HepG2 (cell line): Measurements from ENCODE around the gene WASHC4. TPM values are rescaled to one million over a fixed set of nuclear protein-coding genes. Genes with fewer than 3 reads are reported as not detected.
A peak's percentile ranks its signal among the peaks of the same experiment; 100 is the strongest.

Source experiments
- FOXA3 ChIP-seq: IDR thresholded peaks from 2 replicates; pipeline ENCODE4 v1.6.1; 2016; ENCODE audit warnings: missing genetic modification reagents, missing compliant biosample characterization
- NAIF1 ChIP-seq: sonication (generic); formaldehyde crosslinking; IDR thresholded peaks from 2 replicates; pipeline ENCODE4 v1.5.0; 2020; ENCODE audit warnings: mild to moderate bottlenecking, missing genetic modification reagents, borderline replicate concordance
- NONO ChIP-seq, 2 experiments: fragments of 450-650 bp in 1 of 2; sonication (generic) in 1 of 2; formaldehyde crosslinking in 1 of 2; IDR thresholded peaks in 1 of 2; conservative IDR thresholded peaks in 1 of 2; 2 replicates each; pipeline versions ENCODE4 v1.6.1 to v1.8.0; 2017 to 2022; ENCODE audit warnings: mild to moderate bottlenecking in 1 of 2, missing genetic modification reagents in 1 of 2, moderate library complexity in 1 of 2
- SOX13 ChIP-seq, 3 experiments: fragments of 450-650 bp in 1 of 3; sonication (generic) in 1 of 3; formaldehyde crosslinking in 1 of 3; IDR thresholded peaks in 2 of 3; conservative IDR thresholded peaks in 1 of 3; 2 replicates each; pipeline versions ENCODE4 v1.5.0 to v1.6.1; 2016 to 2020; ENCODE audit warnings: antibody characterized with exemption in 1 of 3, mild to moderate bottlenecking in 1 of 3, missing compliant biosample characterization in 1 of 3, missing genetic modification reagents in 1 of 3, moderate library complexity in 1 of 3
- SYNCRIP ChIP-seq: fragments of 200-400 bp; formaldehyde crosslinking; IDR thresholded peaks from 2 replicates; pipeline ENCODE4 v1.6.1; 2018; ENCODE audit warnings: mild to moderate bottlenecking, low read depth, low read length; ENCODE audit not compliant: insufficient read depth
- ZKSCAN5 ChIP-seq: sonication (generic); formaldehyde crosslinking; IDR thresholded peaks from 2 replicates; pipeline ENCODE4 v1.5.1; 2020; ENCODE audit warnings: mild to moderate bottlenecking, missing genetic modification reagents
- ZNF180 ChIP-seq: sonication (generic); formaldehyde crosslinking; IDR thresholded peaks from 2 replicates; pipeline ENCODE4 v1.4.0; 2020; ENCODE audit warnings: low read depth, missing genetic modification reagents, borderline replicate concordance
- ZNF296 ChIP-seq: sonication (generic); formaldehyde crosslinking; conservative IDR thresholded peaks from 2 replicates; pipeline ENCODE4 v1.5.0; 2020; ENCODE audit warnings: mild to moderate bottlenecking, missing genetic modification reagents
- ZNF547 ChIP-seq: sonication (generic); formaldehyde crosslinking; IDR thresholded peaks from 2 replicates; pipeline ENCODE4 v1.5.1; 2020; ENCODE audit warnings: mild to moderate bottlenecking, missing genetic modification reagents
- ZNF703 ChIP-seq: sonication (generic); formaldehyde crosslinking; IDR thresholded peaks from 2 replicates; pipeline ENCODE4 v1.5.1; 2020; ENCODE audit warnings: missing genetic modification reagents, mild to moderate bottlenecking, moderate library complexity, borderline replicate concordance
- ZNF775 ChIP-seq: sonication (generic); formaldehyde crosslinking; IDR thresholded peaks from 2 replicates; pipeline ENCODE4 v1.4.0; 2020; ENCODE audit warnings: missing genetic modification reagents, mild to moderate bottlenecking, moderate library complexity, borderline replicate concordance
- polyA plus RNA-seq, 8 experiments: library from polyadenylated mRNA; depleted of rRNA in 3 of 8; stranded (reverse) in 7 of 8; unstranded in 1 of 8; fragments of >200 nt; fragmentation: Illumina TruSeq in 4 of 8; extraction: Trizol in 4 of 8; gene quantifications; 2 replicates each; pipeline versions ENCODE4 v1.2.1 to v1.2.3, GENCODE V29; 2011 to 2016; ENCODE audit warnings: low read depth in 4 of 8, missing spikeins in 1 of 8, mixed read lengths in 1 of 8; ENCODE audit not compliant: insufficient read depth in 1 of 8
- total RNA-seq, 5 experiments: library from RNA; depleted of rRNA; stranded (reverse); fragments of >200 nt; fragmentation: Illumina TruSeq; extraction: Trizol; gene quantifications; 2 replicates each; pipeline ENCODE4 v1.2.3, GENCODE V29; 2016; ENCODE audit warnings: low read depth in 1 of 5
- TF ChIP-seq, protein P1 (sequence below): IDR thresholded peaks from 2 replicates; pipeline ENCODE4 v1.6.1; 2018; ENCODE audit warnings: missing genetic modification reagents, mild to moderate bottlenecking, missing compliant biosample characterization
- TF ChIP-seq, protein P2 (sequence below): sonication (generic); formaldehyde crosslinking; IDR thresholded peaks from 2 replicates; pipeline ENCODE4 v1.5.0; 2020; ENCODE audit warnings: mild to moderate bottlenecking, missing genetic modification reagents
- TF ChIP-seq, protein P3 (sequence below): sonication (generic); formaldehyde crosslinking; IDR thresholded peaks from 2 replicates; pipeline ENCODE4 v1.5.0; 2020; ENCODE audit warnings: mild to moderate bottlenecking, missing genetic modification reagents, moderate library complexity
- TF ChIP-seq, protein P4 (sequence below): sonication (generic); formaldehyde crosslinking; IDR thresholded peaks from 2 replicates; pipeline ENCODE4 v1.4.0; 2020; ENCODE audit warnings: low read depth, mild to moderate bottlenecking, missing genetic modification reagents
- TF ChIP-seq, protein P5 (sequence below): sonication (generic); formaldehyde crosslinking; IDR thresholded peaks from 2 replicates; pipeline ENCODE4 v1.4.0; 2020; ENCODE audit warnings: low read depth, missing genetic modification reagents

The WASHC4 gene
- total and polyA plus RNA-seq, 2 of the 13 experiments (the other 11 are each of a cell fraction or from before 2014, with no cell fraction given) = 21.0 to 36.3 TPM

DNA sequence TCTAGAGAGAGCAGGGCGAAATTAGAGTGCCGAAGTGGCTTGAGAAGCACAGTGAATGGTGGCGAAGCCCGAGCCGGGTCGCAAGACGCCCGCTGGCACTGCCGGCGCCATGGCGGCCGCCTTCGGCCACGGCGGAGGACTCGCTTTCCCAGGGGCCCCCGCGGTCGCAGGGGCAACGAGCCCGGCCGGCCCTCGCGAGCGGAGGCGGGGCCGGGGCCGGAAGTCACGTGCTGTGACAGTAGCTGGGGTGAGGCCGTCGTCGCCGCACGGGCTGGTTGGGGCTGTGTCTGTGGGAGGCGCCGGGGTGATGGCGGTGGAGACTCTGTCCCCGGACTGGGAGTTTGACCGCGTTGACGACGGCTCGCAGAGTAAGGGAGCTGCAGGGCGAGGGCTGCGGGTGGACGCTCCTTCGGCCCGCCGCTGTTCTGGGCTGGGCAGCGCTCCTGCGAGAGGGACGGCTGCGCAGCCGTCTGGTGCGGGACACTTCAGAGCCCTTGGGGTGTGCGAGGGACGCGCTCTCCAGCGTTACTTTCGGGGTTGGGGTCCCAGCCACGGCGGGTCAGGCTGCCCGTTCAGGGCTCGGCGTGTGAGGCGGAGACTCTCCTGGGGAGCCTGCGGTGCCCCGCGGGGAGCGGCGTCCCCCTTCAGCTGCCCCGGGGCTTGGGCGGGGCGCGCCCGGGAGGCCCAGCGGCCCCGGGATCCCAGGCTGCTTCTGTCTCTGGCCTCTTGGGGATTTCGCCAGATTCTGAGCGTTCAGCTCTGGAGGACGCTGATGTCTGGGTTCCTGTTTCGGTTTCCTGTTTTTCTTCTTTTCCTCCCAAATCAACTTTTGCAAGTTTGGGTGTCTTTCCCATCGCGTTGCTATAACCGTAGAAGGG lies at the start of gene WASHC4 (continued):
- TF ChIP-seq SYNCRIP (no peak), ZNF296 (CRISPR knock-in tag) (no peak), NAIF1 (CRISPR knock-in tag) (0 out of 2 replicates have a peak, but pooled peaks have one; percentile 72), ZNF775 (CRISPR knock-in tag) (no peak), ZKSCAN5 (CRISPR knock-in tag) (no peak), ZNF180 (CRISPR knock-in tag) (peak; percentile 78; the same call in 1 of the 2 replicates), FOXA3 (CRISPR knock-in tag) (peak; percentile 73), NONO (IDR thresholded peaks at IDR 0.05) (no peak), NONO (CRISPR knock-in tag; conservative IDR thresholded peaks at IDR 0.05) (peak; percentile 95), ZNF703 (CRISPR knock-in tag) (no peak), ZNF547 (CRISPR knock-in tag) (peak; percentile 84), SOX13 (IDR thresholded peaks at IDR 0.05) (peak; percentile 31; the same call in 1 of the 2 replicates), SOX13 (CRISPR knock-in tag; conservative IDR thresholded peaks at IDR 0.05 in 1 of 2, IDR thresholded peaks at IDR 0.05 in 1 of 2) (peak in 1 of 2 experiments; percentile 37; a peak in 1 of 4 replicates)
- TF ChIP-seq, protein P1, sequence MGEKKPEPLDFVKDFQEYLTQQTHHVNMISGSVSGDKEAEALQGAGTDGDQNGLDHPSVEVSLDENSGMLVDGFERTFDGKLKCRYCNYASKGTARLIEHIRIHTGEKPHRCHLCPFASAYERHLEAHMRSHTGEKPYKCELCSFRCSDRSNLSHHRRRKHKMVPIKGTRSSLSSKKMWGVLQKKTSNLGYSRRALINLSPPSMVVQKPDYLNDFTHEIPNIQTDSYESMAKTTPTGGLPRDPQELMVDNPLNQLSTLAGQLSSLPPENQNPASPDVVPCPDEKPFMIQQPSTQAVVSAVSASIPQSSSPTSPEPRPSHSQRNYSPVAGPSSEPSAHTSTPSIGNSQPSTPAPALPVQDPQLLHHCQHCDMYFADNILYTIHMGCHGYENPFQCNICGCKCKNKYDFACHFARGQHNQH (CRISPR knock-in tag) = peak; percentile 65; the same call in 1 of the 2 replicates
- TF ChIP-seq, protein P2, sequence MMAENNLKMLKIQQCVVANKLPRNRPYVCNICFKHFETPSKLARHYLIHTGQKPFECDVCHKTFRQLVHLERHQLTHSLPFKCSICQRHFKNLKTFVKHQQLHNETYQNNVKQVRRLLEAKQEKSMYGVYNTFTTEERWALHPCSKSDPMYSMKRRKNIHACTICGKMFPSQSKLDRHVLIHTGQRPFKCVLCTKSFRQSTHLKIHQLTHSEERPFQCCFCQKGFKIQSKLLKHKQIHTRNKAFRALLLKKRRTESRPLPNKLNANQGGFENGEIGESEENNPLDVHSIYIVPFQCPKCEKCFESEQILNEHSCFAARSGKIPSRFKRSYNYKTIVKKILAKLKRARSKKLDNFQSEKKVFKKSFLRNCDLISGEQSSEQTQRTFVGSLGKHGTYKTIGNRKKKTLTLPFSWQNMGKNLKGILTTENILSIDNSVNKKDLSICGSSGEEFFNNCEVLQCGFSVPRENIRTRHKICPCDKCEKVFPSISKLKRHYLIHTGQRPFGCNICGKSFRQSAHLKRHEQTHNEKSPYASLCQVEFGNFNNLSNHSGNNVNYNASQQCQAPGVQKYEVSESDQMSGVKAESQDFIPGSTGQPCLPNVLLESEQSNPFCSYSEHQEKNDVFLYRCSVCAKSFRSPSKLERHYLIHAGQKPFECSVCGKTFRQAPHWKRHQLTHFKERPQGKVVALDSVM (CRISPR knock-in tag) = peak; percentile 72; the same call in 1 of the 2 replicates
- TF ChIP-seq, protein P3, sequence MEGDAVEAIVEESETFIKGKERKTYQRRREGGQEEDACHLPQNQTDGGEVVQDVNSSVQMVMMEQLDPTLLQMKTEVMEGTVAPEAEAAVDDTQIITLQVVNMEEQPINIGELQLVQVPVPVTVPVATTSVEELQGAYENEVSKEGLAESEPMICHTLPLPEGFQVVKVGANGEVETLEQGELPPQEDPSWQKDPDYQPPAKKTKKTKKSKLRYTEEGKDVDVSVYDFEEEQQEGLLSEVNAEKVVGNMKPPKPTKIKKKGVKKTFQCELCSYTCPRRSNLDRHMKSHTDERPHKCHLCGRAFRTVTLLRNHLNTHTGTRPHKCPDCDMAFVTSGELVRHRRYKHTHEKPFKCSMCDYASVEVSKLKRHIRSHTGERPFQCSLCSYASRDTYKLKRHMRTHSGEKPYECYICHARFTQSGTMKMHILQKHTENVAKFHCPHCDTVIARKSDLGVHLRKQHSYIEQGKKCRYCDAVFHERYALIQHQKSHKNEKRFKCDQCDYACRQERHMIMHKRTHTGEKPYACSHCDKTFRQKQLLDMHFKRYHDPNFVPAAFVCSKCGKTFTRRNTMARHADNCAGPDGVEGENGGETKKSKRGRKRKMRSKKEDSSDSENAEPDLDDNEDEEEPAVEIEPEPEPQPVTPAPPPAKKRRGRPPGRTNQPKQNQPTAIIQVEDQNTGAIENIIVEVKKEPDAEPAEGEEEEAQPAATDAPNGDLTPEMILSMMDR (CRISPR knock-in tag) = no peak; the same call in 1 of the 2 replicates
- TF ChIP-seq, protein P4, sequence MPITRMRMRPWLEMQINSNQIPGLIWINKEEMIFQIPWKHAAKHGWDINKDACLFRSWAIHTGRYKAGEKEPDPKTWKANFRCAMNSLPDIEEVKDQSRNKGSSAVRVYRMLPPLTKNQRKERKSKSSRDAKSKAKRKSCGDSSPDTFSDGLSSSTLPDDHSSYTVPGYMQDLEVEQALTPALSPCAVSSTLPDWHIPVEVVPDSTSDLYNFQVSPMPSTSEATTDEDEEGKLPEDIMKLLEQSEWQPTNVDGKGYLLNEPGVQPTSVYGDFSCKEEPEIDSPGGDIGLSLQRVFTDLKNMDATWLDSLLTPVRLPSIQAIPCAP = no peak
- TF ChIP-seq, protein P5, sequence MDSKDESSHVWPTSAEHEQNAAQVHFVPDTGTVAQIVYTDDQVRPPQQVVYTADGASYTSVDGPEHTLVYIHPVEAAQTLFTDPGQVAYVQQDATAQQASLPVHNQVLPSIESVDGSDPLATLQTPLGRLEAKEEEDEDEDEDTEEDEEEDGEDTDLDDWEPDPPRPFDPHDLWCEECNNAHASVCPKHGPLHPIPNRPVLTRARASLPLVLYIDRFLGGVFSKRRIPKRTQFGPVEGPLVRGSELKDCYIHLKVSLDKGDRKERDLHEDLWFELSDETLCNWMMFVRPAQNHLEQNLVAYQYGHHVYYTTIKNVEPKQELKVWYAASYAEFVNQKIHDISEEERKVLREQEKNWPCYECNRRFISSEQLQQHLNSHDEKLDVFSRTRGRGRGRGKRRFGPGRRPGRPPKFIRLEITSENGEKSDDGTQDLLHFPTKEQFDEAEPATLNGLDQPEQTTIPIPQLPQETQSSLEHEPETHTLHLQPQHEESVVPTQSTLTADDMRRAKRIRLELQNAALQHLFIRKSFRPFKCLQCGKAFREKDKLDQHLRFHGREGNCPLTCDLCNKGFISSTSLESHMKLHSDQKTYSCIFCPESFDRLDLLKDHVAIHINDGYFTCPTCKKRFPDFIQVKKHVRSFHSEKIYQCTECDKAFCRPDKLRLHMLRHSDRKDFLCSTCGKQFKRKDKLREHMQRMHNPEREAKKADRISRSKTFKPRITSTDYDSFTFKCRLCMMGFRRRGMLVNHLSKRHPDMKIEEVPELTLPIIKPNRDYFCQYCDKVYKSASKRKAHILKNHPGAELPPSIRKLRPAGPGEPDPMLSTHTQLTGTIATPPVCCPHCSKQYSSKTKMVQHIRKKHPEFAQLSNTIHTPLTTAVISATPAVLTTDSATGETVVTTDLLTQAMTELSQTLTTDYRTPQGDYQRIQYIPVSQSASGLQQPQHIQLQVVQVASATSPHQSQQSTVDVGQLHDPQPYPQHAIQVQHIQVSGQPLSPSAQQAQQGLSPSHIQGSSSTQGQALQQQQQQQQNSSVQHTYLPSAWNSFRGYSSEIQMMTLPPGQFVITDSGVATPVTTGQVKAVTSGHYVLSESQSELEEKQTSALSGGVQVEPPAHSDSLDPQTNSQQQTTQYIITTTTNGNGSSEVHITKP (CRISPR knock-in tag) = peak; percentile 28; the same call in 1 of the 2 replicates
